ENCODE measurements around the gene BAZ2B. TPM values are rescaled to one million over a fixed set of nuclear protein-coding genes. Genes with fewer than 3 reads are reported as not detected.

BAZ2B gene
- total and polyA plus RNA-seq, 2 of the 13 experiments (the other 11 are each of a cell fraction or from before 2014, with no cell fraction given), result 14.0 to 15.1 TPM

DNA sequence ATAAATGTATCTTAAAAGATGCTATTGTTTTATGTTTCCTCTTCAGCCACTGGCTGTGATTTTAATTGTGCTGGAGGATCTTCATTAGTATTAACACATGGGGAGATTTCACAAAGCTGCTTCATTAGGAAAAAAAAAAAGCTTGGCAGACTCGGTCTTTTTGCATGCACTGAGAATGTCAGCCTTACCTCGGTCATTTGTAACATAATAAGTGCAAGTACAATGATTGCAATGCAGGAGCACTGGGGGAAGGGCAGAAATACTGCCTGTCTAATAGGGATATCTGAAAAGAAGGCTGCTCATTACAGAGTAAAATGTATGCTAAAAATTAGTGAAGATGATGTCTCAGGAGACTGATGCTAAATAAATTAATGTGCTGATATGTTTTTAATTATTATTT, 1.3 kb upstream of the BAZ2B start (continued):
- TF ChIP-seq, protein P1, sequence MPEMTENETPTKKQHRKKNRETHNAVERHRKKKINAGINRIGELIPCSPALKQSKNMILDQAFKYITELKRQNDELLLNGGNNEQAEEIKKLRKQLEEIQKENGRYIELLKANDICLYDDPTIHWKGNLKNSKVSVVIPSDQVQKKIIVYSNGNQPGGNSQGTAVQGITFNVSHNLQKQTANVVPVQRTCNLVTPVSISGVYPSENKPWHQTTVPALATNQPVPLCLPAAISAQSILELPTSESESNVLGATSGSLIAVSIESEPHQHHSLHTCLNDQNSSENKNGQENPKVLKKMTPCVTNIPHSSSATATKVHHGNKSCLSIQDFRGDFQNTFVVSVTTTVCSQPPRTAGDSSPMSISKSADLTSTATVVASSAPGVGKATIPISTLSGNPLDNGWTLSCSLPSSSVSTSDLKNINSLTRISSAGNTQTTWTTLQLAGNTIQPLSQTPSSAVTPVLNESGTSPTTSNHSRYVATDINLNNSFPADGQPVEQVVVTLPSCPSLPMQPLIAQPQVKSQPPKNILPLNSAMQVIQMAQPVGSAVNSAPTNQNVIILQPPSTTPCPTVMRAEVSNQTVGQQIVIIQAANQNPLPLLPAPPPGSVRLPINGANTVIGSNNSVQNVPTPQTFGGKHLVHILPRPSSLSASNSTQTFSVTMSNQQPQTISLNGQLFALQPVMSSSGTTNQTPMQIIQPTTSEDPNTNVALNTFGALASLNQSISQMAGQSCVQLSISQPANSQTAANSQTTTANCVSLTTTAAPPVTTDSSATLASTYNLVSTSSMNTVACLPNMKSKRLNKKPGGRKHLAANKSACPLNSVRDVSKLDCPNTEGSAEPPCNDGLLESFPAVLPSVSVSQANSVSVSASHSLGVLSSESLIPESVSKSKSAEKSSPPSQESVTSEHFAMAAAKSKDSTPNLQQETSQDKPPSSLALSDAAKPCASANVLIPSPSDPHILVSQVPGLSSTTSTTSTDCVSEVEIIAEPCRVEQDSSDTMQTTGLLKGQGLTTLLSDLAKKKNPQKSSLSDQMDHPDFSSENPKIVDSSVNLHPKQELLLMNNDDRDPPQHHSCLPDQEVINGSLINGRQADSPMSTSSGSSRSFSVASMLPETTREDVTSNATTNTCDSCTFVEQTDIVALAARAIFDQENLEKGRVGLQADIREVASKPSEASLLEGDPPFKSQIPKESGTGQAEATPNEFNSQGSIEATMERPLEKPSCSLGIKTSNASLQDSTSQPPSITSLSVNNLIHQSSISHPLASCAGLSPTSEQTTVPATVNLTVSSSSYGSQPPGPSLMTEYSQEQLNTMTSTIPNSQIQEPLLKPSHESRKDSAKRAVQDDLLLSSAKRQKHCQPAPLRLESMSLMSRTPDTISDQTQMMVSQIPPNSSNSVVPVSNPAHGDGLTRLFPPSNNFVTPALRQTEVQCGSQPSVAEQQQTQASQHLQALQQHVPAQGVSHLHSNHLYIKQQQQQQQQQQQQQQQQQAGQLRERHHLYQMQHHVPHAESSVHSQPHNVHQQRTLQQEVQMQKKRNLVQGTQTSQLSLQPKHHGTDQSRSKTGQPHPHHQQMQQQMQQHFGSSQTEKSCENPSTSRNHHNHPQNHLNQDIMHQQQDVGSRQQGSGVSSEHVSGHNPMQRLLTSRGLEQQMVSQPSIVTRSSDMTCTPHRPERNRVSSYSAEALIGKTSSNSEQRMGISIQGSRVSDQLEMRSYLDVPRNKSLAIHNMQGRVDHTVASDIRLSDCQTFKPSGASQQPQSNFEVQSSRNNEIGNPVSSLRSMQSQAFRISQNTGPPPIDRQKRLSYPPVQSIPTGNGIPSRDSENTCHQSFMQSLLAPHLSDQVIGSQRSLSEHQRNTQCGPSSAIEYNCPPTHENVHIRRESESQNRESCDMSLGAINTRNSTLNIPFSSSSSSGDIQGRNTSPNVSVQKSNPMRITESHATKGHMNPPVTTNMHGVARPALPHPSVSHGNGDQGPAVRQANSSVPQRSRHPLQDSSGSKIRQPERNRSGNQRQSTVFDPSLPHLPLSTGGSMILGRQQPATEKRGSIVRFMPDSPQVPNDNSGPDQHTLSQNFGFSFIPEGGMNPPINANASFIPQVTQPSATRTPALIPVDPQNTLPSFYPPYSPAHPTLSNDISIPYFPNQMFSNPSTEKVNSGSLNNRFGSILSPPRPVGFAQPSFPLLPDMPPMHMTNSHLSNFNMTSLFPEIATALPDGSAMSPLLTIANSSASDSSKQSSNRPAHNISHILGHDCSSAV (CRISPR knock-in tag; IDR thresholded peaks at IDR 0.05; ENCODE audit: borderline replicate concordance), result no peak
- TF ChIP-seq ZNF749 (CRISPR knock-in tag; IDR thresholded peaks at IDR 0.05; ENCODE audit: borderline replicate concordance) (no peak), ZMAT3 (CRISPR knock-in tag; conservative IDR thresholded peaks at IDR 0.05) (no peak), SALL1 (CRISPR knock-in tag; IDR thresholded peaks at IDR 0.05) (no peak), FOXJ3 (CRISPR knock-in tag; IDR thresholded peaks at IDR 0.05; ENCODE audit: borderline replicate concordance) (no peak), ZNF230 (CRISPR knock-in tag; IDR thresholded peaks at IDR 0.05) (no peak)
- TF ChIP-seq, protein P2, sequence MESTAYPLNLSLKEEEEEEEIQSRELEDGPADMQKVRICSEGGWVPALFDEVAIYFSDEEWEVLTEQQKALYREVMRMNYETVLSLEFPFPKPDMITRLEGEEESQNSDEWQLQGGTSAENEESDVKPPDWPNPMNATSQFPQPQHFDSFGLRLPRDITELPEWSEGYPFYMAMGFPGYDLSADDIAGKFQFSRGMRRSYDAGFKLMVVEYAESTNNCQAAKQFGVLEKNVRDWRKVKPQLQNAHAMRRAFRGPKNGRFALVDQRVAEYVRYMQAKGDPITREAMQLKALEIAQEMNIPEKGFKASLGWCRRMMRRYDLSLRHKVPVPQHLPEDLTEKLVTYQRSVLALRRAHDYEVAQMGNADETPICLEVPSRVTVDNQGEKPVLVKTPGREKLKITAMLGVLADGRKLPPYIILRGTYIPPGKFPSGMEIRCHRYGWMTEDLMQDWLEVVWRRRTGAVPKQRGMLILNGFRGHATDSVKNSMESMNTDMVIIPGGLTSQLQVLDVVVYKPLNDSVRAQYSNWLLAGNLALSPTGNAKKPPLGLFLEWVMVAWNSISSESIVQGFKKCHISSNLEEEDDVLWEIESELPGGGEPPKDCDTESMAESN (CRISPR knock-in tag; conservative IDR thresholded peaks at IDR 0.05), result no peak
